Left cardiac atrium (tissue), 4 donors: ENCODE data around the gene TCF4. TPM values are rescaled to one million over a fixed set of nuclear protein-coding genes. Genes with fewer than 3 reads are reported as not detected.

Experiments used
- ATAC-seq, 2 donors: fragments of 200-7000 bp; cut with Tn5 transposase; one replicate each; pipeline ENCODE4 v1.9.1; 2020; ENCODE audit warnings: mild to moderate bottlenecking in 2 of 2, moderate library complexity in 2 of 2
- DNase-seq: peaks from one replicate; pipeline ENCODE4 v3.0.0-alpha.2; 2020
- intact Hi-C, 2 donors: fragments of 100-400 bp; cut with DNase I; formaldehyde crosslinking; loops; one replicate each; pipeline versions ENCODE4 v1.14.1 to v1.15.1; 2022 to 2023
- total RNA-seq, 2 donors: library from RNA; stranded (reverse); fragmentation: NEBNext Ultra II Directional; extraction: Animal tissue kit (Norgen Biotek cat#: 25700); gene quantifications; one replicate each; pipeline ENCODE4 v1.2.1, GENCODE V29; 2021
- donor health status: DM: no; HTN: yes; CAD: no.
- donor health status: DM: no; HTN: yes; CAD: no; lungs with severe emphysema.
- donor health status: DM: yes; HTN: yes; CAD: no.
- donor health status: Dilated cardiomyopathy.

The TCF4 gene
- total RNA-seq, 2 donors from 2014 or later: 58.5 to 77.4 TPM

DNA sequence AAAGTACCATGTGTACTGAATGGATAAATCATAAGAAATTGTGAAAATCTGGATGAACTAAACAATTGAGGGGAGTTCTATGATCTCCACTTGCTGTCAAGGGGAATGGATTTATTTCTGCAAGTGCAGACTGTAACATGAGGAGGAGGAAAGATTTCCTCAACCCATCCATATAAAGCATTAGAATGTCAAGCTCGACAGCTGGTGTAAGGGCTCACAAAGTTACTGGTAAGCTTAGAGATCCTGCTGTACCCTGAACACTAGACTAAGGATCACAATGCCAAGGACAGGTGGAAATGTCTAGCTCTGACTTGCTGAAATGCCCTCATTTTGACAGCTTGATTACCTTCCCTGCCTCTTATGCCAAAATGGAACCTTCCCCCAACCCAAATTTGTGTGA is 125.3 kb downstream of the TCF4 start:
- DNase-seq: no peak
- ATAC-seq: no peak
- intact Hi-C loops: no loop called here

DNA sequence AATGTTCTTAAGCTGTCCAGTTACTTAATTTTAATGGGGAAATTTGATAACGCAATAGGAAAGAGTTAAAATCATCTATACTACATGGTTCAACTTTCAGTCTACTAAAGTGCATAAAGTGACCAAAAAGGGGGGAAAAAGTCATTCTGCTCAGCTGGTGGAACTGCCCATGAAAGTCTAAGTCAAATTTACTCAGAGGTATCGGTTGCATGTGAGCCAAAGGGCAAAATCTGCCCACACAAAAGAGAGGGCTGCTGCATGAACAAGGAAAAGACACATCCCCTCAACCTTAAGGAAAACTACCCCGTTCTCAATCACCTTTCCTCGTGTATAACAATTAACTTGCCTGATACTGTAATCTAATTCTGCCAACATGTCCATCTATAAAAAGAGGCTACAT is 126.1 kb downstream of the TCF4 start:
- DNase-seq (no peak), ATAC-seq (no peak)

DNA sequence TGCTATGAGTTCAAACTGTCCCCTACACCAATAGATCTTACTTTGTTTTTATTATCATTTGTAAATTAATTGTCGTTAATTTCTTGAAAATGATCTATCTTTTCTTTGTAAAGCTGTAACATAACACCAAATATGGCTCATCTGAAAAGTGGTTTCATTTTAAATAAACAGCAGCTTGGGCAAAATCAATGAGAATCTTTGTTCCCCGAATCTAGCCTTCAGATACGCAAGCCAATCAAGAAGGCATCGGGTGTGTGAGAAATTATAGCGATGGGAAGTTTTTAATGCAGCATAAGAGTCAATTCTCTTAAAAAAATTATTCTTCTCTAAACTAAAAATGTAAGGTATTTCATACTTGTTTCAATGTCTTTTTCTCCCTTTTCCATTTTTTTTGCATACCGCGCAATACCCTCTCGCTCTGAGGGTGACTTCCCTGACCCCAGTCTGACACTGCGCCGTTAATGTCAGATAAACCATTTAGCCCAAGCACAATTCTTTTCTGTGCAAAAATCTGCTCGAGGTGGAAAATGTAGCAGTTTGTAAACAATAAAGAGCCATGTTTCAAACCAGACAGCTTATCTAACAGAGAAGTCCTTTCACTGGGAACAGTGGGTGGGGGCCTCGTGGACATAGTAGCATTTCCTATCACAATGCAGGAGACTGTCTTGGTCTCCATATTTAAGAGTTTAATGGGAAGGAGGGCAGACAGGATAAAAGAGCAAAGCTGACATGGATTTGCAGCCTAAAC is 129.4 kb downstream of the TCF4 start:
- ATAC-seq (no peak), DNase-seq (no peak)
- intact Hi-C loops: no loop called here

More for the DNA sequence above, 126.1 kb downstream of the TCF4 start:
- intact Hi-C loops: no loop called here

DNA sequence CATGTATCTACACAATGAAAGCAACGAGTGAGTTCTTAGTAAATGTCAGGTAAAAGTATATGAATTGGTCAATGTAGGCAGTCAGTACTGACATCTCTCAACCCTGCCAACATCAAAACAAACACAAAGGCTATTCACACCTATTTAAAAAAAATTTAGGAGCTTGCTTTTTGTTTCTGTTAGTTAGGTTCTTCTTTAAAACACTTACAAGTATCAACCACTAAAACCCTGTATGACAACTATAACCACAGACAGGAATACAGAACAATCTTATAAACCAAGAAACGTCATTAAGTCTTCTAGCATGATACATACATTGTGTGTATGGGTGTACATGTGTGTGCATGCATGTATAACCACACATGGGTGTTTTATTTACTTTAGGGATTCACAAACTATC is 131.0 kb downstream of the TCF4 start:
- DNase-seq: no peak
- ATAC-seq: no peak
- intact Hi-C loops: no loop called here

DNA sequence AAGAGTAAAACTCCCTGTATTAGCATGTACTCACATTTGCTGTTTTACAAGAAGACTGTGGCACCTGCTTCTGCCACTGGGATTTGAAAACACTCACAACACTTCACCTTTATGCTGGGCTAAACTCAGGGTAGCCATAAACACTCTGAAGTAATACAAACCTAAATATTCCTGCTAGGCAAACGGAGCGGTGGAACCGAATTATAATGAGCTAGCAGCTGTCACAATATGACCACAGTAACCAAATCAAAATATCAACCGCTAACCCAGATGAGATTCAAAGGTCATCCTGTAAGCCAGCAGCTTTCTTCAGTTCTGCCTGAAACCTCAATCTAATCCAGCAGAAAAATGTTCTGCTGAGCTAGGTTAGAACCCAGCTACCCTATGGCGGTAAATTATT is 132.1 kb downstream of the TCF4 start:
- ATAC-seq (no peak), DNase-seq (no peak)
- intact Hi-C loops: no loop called here

DNA sequence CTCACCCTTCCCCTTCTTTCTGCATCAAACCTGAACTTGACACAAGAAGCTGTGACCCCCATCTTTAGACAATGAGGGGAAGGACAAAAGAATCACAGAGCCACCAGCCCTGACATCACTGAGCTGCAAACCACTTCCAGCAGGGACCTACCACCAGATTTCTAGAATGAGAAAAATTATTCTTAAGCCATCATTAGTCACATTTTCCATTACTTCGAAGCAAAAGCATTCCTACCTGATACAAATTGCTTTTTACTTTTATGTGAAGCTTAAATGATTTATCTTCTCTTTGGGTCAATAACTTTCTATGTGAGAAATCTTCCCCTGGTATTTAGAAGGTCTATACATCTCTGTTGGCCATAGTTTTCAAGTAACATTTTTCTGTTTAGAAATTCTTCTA is 134.8 kb downstream of the TCF4 start:
- intact Hi-C loops: no loop called here

DNA sequence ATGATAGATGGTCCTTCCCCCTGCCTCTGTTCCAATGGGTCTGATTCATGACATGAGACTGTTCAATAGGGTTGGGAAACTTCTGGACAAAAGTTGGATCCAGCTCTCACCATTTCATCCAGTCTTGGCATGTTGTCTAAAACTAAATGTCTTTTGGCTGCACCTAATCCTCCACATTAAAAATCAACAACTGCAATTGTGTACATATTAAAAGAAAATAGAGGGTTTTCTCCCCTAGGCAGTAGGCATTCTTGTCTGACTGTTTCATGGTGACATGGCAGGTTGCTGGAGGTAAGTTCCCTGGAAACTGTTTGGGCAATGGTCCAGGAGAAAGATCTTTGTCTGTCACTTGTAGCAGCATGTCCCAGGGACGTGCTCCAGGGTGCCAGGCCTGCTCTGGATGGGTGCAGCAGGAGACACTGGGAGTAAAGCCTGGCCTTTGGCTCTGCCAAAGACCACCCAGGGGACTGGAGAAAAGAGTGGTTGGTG is 135.8 kb downstream of the TCF4 start:
- intact Hi-C loops: no loop called here
- DNase-seq: no peak
- ATAC-seq: peak; percentile 29 to 86

More for the DNA sequence above, 134.8 kb downstream of the TCF4 start:
- DNase-seq (no peak), ATAC-seq (no peak)

DNA sequence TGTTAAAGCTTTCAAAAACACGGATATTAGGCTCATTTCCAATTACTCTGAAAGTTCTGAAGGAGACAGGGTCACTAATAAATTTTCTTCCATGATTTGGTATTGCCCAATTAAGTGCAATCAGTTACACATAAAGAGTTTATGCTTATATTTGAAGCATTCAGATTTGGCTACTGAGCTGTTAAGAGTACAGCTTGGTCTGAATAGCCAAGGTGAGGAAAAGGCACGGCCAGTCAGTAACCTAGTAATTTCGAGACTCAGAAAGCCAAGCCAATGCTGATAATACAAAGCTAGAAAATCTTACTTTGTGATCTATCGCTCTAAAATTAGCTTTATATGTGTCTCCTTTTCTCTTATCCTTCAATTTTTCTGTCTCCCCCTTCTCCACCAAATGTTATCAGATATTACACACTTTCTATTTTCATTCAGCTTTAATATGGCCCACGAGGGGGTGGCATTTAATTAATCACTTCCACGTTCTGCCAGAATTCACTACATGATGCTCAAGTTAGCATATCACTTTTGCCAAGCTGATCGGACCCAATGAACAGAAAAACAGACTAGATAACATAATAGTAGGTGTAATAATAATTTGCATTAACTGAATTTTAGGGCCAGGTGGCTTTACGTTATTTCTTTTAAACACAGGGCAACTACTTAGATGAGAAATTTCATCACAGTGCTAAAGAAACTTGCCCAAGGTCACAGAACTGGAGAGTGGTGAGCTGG is 138.4 kb downstream of the TCF4 start:
- DNase-seq: no peak
- no peak for ATAC-seq
- intact Hi-C loops: no loop called here

DNA sequence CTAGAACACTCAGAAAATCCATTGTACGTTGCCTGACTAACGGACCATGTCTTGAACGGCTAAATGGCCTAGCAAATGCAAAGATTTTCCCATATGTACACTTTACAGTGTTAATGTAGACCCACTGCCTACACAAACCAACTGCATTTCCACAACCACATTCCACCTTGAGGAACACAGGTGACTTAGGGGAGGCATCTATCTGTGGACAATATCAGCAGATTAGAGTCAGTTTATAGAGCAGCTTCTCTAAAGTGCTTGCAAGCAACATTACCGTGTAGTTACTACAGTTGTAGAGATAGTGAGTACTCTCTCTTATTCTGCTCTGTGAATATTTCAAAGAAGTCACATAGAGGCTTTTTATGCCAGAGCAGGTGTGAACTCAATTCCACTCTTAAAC is 139.6 kb downstream of the TCF4 start:
- ATAC-seq: no peak
- DNase-seq: no peak
- intact Hi-C loops: no loop called here

DNA sequence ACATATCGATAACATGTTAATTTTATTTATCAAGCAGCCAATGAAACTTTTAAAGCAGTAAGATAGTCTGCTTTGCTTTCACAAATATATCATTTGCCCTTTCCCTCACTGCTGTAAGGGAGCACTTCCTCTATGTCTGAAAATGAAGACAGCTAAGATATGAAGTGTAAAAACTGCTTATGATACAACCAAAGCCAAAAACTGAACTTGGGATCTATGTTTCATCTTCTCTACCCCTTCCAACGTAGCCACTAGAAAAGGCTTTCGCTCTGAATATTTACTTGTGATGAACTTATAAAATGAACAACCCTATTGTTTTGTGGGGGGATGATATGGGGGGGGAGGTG is 140.3 kb downstream of the TCF4 start:
- no peak for ATAC-seq
- DNase-seq: no peak
- intact Hi-C loops: no loop called here

DNA sequence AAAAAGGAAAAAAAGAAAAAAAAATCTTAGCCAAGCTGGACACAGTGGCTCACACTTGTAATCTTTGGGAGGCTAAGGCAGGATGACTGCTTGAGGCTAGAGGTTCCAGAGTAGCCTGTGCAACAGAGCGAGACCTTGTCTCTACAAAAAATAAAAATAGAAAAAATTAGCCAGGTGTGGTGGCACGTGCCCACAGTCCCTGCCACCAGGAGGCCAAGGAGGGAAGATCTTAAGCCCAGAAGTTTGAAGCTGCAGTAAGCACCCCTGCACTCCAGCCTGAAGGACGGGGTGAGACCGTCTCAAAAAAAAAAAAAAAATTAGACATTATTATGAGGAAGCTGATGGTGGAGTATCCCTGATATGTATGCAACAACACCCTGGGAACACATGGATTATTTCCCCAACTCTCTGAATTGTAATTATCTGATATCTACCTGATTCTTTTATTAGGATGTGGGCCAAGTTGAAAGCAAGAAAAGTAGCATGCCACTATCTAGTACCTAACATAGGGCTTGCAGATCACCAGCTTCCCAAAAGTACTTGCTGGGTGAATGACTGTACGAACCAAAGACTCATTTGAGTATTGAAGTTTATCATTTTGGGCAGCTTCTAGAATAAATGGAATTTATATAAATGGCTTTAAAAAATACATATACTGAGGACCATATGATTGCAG is 140.9 kb downstream of the TCF4 start:
- no peak for DNase-seq
- ATAC-seq: no peak
- intact Hi-C loops: no loop called here

DNA sequence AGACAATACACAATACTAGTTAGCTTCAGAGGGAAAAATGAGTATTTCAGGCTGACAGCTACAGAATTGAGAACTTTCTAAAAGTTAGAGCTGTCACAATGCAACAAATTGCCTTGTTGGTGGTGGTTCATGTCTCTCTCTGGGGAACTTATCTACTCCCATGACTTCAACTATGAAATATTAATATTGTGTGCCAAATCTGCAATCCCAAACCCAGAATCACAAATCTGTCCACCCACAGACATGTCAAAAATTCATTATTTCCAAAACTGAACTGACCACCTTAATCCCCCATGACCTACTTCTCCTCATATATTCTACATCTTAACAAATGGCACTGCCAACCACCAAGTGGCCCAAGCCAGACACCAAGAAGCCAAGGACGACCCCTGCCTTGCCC is 143.5 kb downstream of the TCF4 start:
- intact Hi-C loops: no loop called here
- ATAC-seq: no peak
- DNase-seq: no peak

DNA sequence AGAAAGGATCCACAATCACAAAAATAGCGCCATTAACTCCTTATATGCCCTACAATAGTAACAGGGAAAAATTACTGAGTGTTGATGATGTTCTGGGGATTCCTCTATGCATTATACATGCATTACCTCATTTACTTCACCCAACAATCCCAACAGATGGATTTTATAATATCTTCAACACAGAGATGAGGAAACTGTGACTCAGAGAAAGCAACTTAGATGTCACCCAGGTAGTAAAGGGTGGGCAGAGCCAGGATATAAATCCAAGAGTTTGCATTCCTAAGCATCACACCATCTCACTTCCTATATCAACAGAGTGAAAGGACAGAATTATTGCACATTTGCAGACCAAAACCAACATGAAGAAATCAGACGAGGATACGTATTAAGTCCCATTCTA is 144.2 kb downstream of the TCF4 start:
- intact Hi-C loops: no loop called here
- DNase-seq (no peak), ATAC-seq (no peak)

DNA sequence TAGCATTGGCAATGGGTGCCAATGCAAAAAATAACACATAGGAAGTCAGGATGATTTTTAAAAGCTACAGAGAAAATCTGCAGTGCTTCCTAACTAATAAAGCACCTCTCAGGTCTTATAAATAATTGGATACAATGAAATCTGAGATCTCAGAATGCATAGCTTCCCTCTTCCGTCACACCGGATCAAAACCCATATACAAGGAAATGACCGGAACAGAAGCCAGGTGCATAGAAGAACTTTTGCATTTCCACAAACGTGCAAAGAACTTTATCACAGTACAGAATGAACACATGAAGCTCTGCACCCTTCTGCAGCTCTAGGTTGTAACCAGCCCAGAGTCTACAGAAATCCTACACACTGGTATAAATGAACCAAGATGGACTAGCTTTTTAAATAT is 145.4 kb downstream of the TCF4 start:
- ATAC-seq: no peak
- DNase-seq: no peak
- intact Hi-C loops: no loop called here

DNA sequence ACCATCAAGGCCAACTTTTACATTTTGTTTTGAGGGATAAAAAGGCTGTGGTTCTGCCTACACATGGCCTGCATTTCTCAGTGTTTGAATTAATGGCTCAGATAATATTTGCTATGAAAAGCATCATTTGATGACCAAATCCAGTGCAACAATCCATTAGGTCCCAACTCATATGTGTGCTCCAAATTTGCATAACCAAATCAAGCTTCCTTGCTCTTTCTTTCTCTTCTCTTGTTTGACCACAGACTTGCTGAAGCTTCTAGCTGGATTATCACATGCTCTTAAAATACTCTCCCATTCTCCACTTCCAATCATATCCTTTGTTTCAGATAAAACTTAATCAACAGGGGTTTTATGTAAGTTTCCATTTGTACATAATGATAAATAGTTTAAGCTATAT is 147.0 kb downstream of the TCF4 start:
- DNase-seq (no peak), ATAC-seq (no peak)

DNA sequence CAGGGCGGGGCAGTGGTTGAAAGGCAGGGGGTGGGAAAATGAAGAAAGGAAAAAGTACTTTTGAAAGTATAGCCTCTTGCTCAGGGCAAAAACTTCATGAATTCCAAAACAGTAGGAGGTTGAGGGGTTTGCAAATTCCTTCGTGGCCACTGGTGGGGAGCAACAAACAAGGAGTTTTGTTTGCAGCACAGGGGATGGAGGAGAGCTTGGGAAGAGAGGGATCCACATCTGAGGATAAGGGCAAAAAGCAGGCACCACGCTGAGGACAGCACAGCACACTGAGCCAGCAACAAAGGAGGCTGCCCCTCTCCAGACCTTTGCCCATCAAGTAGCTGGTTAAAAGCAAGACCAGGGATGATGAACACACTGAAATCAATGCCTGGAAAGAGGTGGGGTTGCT is 148.9 kb downstream of the TCF4 start:
- no peak for ATAC-seq
- DNase-seq: no peak
- intact Hi-C loops: no loop called here

More for the DNA sequence above, 147.0 kb downstream of the TCF4 start:
- intact Hi-C loops: no loop called here

DNA sequence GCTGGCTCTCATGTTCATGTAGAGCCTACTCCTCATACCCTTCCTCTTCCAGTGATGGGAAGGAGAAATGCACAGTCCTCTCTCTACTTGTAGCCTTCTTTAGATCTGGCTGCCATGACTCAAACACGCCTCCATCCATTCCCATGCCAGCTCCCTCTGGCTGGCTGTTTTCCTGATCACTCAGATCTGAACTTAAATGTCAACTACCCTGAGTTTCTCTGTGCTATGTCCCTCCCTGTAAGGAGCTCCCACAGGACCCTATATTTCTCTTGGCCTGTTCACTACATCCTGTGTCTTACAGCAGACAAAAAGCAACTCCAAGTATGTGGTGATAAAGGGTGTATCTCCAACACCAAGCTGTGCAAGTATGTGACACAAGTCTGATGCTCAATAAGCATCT is 152.4 kb downstream of the TCF4 start:
- intact Hi-C loops: no loop called here
- ATAC-seq: peak in 1 of 2 donors; percentile 46
- DNase-seq: no peak

DNA sequence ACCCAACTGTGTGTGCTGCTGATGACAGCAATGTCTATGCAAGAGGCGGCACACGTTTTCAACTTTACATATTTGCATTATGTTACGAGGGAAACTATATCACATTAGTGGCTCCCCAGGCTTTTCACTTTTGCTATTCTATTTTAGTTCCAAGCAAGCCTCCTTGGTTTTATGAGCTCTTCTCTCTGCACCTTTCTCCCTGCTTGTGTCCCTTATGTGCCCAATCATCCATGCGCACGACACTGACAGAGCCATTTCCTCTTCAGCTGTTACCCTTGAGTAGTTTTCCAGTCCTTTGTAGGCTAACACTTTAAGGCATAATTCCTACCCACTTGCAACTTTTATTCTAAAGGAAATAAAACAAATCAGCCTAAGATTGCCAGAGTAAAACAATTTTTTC is 154.3 kb downstream of the TCF4 start:
- intact Hi-C loops: no loop called here
- DNase-seq: no peak
- no peak for ATAC-seq

DNA sequence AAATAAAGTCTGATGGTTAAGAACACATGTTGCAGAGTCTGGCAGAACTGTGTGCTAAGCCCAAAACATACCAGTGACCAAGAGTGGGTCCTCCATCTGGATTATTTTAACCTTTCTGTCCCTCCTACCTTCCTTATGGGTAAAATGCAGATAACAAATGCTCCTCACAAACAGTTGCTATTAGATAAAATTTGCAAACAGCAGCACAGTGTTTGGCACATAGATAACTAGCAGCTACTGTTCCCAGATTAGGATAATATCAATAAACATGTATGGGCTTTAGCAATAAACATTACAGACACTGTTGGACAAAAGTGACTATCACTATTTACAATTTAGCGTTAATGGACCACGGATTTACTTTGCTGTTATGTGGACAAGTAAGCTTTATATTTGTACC is 154.9 kb downstream of the TCF4 start:
- no peak for ATAC-seq
- no peak for DNase-seq
- intact Hi-C loops: no loop called here

DNA sequence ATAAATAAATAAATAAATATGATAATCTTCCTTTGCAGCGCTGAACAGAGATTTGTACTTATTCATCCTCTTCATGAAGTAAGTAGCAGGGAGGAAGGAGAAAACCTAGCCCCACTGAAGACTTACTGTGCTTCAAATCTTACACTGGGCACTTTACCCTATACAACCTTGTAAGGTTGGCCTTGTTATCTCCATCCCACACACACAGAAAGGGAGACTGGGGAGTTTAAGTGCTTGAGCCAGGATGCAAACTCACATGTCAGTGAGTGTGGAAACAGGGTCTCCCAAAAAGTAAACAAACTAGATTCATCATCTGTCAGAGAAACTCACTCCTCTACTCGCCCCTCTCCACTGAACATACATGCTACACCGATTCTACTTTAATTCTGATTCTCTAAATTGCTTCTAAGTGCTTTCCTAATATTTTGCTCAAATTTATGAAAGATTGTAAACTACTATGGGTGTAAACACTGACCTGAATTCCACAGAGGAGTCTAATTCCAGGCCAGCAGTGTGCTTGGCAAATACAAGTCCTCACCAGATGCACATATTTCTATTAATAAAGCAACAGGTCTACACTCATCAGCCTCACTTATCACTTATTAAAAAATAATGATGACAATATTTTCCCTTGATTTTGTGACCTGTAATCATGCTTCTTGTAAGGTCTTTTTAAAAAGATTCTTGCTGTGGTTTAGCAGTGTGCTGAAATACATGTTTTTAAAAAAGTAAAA is 155.5 kb downstream of the TCF4 start:
- intact Hi-C loops: no loop called here
- no peak for ATAC-seq
- no peak for DNase-seq
